Measurements from ENCODE around the gene RCVRN.

GRCh38 chr17:9907883-9908648 is 3.0 kb upstream of the RCVRN start:
- TF ChIP-seq CTCF (IDR thresholded peaks at IDR 0.05; ENCODE audit: low read depth, low read length) (no peak), EZH2phosphoT487 (IDR thresholded peaks at IDR 0.05; ENCODE audit: low read depth) (no peak)

All from OCI-LY3 (cell line).